Measurements from ENCODE around the gene PNMA1. TPM values are rescaled to one million over a fixed set of nuclear protein-coding genes. Genes with fewer than 3 reads are reported as not detected.

Gene PNMA1
- total and polyA plus RNA-seq, 9 of the 15 experiments (the other 6 are each of a cell fraction or from before 2014, with no cell fraction given) = 1.7 to 26.4 (median 8.7) TPM

DNA sequence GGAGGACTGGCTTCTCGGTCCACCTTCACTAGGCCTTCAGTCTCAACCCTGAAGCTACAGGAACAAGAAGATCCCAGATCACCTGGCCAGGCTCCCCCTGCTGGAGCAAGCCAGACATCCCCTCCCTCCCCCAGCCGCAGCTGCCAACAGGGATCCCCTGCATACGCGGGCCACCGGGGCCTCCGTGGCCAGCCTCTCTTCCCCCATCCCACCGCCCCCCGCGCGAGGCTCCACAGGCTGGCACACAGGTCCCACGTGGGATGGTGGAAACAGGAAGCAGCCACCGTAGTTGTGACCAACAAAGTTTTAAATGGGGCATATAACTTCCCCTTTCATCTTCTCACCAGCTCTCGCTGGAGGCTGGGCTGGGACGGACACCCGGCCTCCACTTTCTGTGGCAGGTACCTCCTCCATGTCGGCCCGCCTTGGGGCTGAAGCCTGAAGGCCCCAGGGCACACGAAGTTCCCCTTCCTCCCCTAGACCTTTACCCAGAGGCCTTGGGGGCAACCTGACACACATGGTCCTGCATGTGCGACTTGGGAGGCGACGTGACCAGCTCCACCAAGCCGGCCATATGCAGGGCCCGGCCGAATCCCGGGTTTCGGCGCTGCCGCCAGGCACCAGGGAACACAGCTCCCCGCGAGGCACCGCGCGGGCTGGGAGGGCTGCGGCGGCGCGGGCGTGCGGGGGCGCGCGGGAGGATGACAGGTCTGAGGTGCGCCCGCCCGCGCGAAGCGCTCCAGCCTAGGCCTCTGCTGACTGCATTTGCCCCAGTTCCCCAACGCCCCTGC is 44.4 kb upstream of the PNMA1 start (continued):
- no peak for TF ChIP-seq TAF1 (IDR thresholded peaks at IDR 0.05; ENCODE audit: control insufficient read depth, extremely low read depth, insufficient read depth, low read length, severe bottlenecking)
- peak; percentile 13 to 69; a peak in 2 of 4 replicates for TF ChIP-seq MAZ (CRISPR knock-in tag; conservative IDR thresholded peaks at IDR 0.05 in 1 of 2, IDR thresholded peaks at IDR 0.05 in 1 of 2)
- no peak for TF ChIP-seq ZNF282 (CRISPR knock-in tag; IDR thresholded peaks at IDR 0.05)
- no peak for TF ChIP-seq CREB1 (IDR thresholded peaks at IDR 0.05)
- peak; percentile 50; the same call in 1 of the 2 replicates for TF ChIP-seq CREB1 (CRISPR knock-in tag; IDR thresholded peaks at IDR 0.05)
- no peak for TF ChIP-seq NCOA4 (IDR thresholded peaks at IDR 0.05; ENCODE audit: partially characterized antibody)
- TF ChIP-seq LEF1 (IDR thresholded peaks at IDR 0.05) = 0 out of 2 replicates have a peak, but pooled peaks have one; percentile 29
- TF ChIP-seq, protein P1, sequence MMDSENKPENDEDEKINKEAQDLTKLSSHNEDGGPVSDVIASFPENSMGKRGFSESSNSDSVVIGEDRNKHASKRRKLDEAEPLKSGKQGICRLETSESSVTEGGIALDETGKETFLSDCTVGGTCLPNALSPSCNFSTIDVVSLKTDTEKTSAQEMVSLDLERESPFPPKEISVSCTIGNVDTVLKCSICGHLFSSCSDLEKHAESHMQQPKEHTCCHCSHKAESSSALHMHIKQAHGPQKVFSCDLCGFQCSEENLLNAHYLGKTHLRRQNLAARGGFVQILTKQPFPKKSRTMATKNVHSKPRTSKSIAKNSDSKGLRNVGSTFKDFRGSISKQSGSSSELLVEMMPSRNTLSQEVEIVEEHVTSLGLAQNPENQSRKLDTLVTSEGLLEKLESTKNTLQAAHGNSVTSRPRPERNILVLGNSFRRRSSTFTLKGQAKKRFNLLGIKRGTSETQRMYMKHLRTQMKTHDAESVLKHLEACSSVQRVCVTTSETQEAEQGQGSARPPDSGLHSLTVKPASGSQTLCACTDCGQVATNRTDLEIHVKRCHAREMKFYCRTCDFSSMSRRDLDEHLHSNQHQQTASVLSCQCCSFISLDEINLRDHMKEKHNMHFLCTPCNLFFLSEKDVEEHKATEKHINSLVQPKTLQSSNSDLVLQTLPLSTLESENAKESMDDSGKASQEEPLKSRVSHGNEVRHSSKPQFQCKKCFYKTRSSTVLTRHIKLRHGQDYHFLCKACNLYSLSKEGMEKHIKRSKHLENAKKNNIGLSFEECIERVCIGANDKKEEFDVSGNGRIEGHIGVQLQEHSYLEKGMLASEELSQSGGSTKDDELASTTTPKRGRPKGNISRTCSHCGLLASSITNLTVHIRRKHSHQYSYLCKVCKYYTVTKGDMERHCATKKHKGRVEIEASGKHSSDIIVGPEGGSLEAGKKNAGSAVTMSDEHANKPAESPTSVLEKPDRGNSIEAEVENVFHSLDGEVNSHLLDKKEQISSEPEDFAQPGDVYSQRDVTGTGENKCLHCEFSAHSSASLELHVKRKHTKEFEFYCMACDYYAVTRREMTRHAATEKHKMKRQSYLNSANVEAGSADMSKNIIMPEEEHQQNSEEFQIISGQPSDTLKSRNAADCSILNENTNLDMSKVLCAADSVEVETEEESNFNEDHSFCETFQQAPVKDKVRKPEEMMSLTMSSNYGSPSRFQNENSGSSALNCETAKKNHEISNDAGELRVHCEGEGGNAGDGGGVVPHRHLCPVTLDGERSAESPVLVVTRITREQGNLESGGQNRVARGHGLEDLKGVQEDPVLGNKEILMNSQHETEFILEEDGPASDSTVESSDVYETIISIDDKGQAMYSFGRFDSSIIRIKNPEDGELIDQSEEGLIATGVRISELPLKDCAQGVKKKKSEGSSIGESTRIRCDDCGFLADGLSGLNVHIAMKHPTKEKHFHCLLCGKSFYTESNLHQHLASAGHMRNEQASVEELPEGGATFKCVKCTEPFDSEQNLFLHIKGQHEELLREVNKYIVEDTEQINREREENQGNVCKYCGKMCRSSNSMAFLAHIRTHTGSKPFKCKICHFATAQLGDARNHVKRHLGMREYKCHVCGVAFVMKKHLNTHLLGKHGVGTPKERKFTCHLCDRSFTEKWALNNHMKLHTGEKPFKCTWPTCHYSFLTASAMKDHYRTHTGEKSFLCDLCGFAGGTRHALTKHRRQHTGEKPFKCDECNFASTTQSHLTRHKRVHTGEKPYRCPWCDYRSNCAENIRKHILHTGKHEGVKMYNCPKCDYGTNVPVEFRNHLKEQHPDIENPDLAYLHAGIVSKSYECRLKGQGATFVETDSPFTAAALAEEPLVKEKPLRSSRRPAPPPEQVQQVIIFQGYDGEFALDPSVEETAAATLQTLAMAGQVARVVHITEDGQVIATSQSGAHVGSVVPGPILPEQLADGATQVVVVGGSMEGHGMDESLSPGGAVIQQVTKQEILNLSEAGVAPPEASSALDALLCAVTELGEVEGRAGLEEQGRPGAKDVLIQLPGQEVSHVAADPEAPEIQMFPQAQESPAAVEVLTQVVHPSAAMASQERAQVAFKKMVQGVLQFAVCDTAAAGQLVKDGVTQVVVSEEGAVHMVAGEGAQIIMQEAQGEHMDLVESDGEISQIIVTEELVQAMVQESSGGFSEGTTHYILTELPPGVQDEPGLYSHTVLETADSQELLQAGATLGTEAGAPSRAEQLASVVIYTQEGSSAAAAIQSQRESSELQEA (IDR thresholded peaks at IDR 0.05; ENCODE audit: low read depth) = no peak
- TF ChIP-seq ZNF609 (CRISPR knock-in tag; IDR thresholded peaks at IDR 0.05; ENCODE audit: borderline replicate concordance) = no peak
- TF ChIP-seq ESRRB (CRISPR knock-in tag; IDR thresholded peaks at IDR 0.05; ENCODE audit: borderline replicate concordance) = no peak
- peak; percentile 64 for TF ChIP-seq ZNF143 (CRISPR knock-in tag; IDR thresholded peaks at IDR 0.05)
- peak in 2 of 3 experiments; percentile 2 to 32 for TF ChIP-seq YY1 (IDR thresholded peaks at IDR 0.05; ENCODE audit: borderline replicate concordance in 1 of 3, control insufficient read depth in 1 of 3, extremely low read depth in 1 of 3, insufficient read depth in 3 of 3, insufficient read length in 1 of 3, insufficient replicate concordance in 2 of 3, low read depth in 1 of 3, low read length in 2 of 3)
